Measurements from ENCODE around the gene HNRNPLL.

The HNRNPLL gene

GRCh38 chr2:38527338-38528007, 75.3 kb downstream of the HNRNPLL start:
- no peak for DNase-seq (ENCODE audit: low read depth)

- no peak for DNase-seq (ENCODE audit: low read depth)
Measured at GRCh38 chr2:38526195-38526594, 76.5 kb downstream of the HNRNPLL start.

- DNase-seq (ENCODE audit: low read depth), result no peak
Measured at GRCh38 chr2:38524580-38524979, 78.1 kb downstream of the HNRNPLL start.

- no peak for DNase-seq (ENCODE audit: low read depth)
Measured at GRCh38 chr2:38523728-38524437, 78.8 kb downstream of the HNRNPLL start.

DNA sequence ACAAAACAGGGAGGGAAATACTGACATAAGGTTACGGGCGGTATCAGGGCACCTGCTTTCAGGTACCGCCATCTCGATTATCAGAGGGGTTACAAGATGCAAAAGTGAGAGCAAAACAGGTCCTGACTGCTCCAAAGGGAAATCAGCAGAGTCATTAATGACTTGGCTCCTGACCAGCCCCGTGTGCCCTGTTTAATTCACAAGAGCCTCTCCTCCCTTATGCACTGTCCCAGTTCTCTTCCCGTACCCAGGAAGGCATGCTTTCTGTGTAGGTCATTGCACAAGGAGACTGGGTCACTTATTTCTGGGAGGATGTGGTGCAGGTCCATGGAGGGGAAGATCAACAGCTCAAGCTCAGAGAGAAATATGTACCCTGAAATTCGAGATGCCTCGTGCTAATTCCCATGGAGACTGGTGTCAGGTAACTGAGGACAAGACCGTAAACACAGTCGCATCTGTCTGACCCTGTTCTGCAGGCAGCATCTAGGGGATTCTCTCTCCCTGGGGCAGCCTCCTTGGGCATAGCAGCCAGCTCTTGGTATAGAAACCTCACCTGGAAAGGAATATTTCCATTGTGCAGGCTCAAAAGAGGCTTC, 79.9 kb downstream of the HNRNPLL start:
- DNase-seq (ENCODE audit: low read depth), result no peak

GRCh38 chr2:38521835-38522234, 80.9 kb downstream of the HNRNPLL start:
- no peak for DNase-seq (ENCODE audit: low read depth)

DNA sequence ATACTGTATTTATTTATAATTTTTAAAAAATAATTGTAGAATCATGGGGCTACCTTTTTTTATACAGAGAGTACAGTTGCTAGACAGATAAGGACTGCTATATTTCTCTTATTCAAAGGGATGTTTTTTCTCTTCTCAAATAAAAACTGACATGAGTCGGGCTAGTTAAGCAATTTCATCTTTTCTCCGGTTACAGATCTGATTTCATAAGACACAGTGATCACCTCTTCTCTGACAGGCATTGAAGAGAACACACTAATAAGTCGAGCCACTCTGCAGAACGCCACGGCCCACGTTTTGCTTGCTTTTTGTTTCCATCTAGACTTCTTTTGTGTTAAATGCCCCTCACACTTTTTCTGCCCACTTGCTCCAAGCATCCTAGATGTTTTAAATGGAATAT, 85.4 kb downstream of the HNRNPLL start:
- DNase-seq (ENCODE audit: low read depth), result no peak

DNA sequence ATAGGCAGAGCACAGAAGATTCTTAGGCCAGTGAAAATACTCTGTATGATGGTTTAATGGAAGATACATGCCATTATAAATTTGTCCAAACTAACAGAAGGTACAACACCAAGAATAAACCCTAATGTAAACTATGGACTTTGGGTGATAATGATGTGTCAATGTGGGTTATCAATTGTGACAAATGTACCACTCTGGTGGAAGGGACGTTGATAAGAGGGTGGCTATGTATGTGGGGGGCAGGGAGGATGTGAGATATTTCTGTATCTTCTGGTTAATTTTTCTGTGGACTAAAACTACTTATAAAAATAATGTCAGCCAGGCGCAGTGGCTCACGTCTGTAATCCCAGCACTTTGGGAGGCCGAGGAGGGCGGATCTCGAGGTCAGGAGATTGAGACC, 86.2 kb downstream of the HNRNPLL start:
- DNase-seq (ENCODE audit: low read depth), result no peak

DNA sequence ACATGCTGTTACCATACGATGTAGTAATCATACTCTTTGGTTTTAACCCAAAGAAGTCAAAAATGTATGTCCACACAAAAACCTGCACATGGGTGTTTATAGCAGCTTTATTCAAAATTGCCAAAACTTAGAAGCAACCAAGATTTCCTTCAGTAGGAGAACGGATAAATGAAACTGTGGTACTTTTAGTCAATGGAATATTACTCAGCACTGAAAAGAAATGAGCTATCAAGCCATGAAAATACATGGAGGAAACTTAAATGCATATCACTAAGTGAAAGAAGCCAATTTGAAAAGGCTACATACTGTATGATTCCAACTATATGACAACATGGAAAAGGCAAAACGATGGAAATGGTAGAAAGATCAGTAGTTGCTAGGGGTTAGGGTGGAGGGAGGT, 86.6 kb downstream of the HNRNPLL start:
- DNase-seq (ENCODE audit: low read depth), result no peak

- DNase-seq (ENCODE audit: low read depth), result no peak
Measured at GRCh38 chr2:38515155-38516074, 87.3 kb downstream of the HNRNPLL start.

DNA sequence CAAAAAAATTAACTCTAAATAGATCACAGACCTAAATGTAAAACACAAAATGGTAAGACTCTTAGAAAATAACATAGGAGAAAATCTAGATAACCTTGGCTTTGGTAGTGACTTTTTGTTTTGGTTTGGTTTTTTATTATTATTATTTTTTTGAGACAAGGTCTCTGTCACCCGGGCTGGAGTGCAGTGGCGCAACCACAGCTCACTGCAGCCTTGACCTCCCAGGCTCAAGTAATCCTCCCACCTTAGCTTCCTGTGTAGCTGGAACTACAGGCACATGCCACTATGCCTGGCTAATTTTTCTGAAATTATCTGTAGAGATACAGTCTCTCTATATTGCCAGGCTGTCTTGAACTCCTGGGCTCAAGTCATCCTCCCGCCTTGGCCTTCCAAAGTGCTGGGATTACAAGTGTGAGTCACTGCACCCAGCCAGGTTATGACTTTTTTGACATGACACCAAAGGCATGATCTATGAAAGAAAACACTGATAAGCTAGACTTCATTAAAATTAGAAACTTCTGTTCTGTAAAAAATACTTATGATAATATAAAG, 88.0 kb downstream of the HNRNPLL start:
- no peak for DNase-seq (ENCODE audit: low read depth)

- no peak for DNase-seq (ENCODE audit: low read depth)
Measured at GRCh38 chr2:38512211-38512610, 90.5 kb downstream of the HNRNPLL start.

Data from stimulated activated CD4-positive, alpha-beta T cell treated with anti-CD3 and anti-CD28 coated beads, Interleukin-2, amount 100 ng/mL, for 4 hours (primary cell).